ENCODE measurements around the gene INSM2.

The INSM2 gene

DNA sequence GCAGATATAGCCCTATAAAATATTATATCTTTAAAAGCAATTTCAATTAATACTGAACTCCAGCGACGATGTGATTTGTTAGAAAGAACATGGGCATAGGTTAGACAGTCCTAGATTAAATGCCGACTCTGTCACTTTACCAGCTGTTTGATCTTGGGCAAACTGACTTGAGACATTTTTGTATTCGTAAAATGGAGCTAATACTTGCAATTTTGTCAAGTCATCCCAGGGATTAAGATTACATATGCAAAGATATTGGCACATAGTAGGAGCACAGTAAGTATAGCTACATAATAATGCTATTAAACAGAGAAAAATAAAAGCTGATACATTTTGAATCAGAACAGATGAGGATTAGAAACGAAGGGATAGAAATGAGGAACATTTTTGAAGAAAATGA lies 9.0 kb downstream of the INSM2 start:
- no peak for DNase-seq (ENCODE audit: low spot score)

DNA sequence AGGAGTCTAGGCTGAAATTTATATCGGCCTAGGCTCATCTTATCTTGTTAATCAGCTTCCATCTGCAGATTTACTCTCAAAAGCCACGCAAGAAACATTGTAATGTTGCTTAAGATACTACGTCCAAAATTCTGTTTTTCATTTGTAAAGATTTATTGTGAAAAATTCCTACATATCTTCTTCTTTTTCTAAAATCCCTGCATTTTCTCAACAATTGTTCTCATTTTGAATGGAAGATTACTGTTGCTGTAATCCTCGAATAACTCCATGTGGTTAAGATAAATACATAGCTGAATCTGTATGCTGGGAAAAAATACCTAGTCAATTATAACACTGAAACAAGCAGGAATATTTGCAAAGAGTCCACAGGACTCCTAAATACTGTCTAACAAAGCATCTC lies 15.6 kb downstream of the INSM2 start:
- no peak for DNase-seq (ENCODE audit: low spot score)

DNA sequence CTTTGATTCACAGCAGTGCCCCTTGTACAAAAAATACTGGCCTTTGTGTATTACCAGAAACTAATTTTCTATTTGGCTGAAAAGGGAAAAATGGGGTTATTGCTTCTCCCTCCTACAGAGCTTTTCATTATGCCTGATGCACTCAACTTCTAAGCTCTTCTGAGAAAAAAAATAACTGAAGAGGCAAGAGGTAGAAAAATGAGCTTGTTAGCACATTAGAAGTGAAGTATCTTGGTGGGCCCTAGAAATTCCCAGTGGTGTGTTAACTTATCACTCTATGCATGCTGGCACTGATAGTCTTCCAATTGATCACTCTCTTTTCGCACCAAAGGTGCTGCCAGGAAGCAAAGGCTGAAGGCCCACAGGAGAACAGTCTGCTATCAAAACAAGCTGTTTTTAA lies 17.1 kb downstream of the INSM2 start:
- no peak for DNase-seq (ENCODE audit: low spot score)

DNA sequence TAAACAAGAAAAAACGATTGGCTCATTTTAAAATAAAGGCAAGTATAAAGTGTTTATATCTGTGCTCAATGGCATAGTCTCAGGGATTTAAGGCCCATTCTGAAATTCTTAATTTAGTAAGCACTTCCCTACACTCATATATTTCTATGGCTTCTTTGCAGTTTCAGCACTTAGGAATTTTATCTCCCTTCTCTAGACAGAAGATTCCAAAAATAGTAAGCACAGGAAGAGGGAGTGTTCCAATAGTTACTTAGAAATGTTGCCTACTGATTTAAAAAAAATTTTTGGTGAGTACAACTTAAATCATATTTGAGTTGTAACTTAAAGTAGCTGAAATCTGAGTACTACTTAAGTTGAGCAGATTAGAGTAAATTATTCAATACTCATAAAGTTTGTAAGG lies 19.8 kb downstream of the INSM2 start:
- DNase-seq (ENCODE audit: low spot score), result peak; percentile 15

DNA sequence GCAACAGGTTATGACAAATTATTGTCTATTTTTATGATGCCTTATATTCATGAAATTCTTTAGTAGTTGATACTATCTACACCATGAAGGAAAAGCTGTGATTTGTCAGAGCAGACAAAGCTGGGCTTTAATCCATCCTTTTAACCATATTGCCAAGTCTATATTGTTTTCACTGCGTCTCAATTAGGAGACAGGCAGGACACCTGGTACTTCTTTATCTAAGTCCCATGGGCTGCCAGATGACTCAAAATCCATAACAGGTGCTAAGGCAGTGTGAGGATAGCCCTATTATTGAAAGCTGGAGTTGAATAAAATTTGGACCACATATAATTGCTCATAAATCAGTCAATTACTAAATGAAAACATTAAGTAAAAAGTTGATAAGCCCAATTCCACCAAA lies 22.6 kb downstream of the INSM2 start:
- no peak for DNase-seq (ENCODE audit: low spot score)

DNA sequence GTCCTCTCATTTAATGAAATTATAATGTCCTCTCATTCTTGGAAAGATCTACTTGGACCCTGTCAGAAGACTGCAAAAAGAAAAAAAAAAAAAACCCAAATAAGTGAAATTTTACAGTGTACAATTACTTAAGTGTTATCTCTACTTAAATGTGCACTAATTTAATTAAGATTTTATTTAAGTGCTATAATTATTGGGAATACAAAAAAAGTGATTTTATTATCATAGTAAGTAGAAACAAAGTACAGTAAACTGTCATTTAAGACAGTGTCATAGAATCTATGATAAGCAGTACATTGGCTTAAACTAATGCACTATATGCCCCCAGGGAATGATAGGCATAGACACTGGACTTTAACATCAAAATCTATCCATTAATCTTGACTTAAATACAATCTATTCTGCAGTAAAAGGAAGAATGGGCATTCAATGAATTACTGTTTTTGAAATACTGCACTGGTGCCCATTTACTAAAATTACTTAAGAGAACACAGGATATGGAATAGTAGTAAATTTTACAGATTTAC lies 23.3 kb downstream of the INSM2 start:
- no peak for DNase-seq (ENCODE audit: low spot score)

DNA sequence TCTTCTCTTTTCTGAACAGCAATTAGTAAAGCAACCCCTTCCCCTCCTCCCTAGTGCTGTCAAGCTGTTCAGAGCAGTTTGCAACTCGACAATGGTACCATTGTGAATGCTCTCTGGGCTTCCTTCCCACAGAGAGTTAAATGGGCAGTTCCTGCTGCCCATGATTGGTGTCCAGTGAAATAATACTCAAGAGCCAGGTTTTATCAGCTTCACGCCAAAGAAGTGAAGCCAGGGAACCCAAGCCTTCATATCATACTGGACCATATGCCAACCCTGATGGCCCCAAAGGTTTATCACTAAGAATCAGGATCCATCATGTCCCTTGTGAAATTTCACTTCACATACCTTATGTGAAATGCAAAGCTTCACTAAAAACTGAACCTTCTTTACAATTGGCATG lies 24.7 kb downstream of the INSM2 start:
- DNase-seq (ENCODE audit: low spot score), result no peak

DNA sequence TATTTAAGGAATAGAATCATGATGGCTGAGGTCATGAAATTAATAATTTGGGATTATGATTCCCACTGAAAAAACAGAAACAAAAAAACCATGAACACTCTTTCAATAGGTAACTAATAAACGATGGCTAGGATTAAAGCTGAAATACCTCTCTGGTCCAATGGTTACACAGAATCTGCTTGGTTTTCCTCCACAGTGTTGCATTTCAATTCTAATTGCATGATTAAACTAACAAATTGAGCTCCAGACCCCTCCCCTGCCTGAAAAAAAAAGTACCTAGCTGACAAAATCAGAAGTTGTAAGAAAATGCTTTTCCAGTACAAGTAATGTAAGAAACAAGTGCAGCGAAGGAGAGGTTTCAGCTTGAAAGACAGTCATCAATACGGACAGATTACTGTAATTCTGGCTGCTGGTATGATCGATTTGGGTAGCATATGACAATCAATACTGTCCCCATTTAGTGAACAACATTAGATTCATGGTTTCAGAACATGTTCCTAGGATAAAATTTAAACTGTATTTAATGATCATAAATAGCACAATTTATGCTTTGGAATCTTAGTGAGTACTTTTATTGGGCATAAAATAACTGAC lies 32.0 kb downstream of the INSM2 start:
- no peak for DNase-seq (ENCODE audit: low spot score)

DNA sequence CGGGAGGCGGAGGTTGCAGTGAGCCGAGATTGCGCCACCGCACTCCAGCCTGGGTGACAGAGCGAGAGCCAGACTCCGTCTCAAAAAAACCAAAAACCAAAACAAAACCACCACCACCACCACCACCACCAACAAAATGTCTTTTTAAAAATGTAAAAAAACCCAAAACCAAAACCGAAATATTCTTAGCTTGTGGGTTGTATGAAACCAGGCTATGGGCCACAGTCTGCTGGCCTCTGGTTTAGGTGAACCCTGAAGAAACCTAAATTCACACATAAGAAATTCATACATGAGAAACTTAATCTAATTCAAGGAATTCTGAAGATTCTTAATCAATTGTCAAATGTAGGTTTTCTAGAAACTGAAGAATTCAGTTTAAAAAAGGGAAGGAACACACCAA lies 37.6 kb downstream of the INSM2 start:
- DNase-seq (ENCODE audit: low spot score), result no peak

DNA sequence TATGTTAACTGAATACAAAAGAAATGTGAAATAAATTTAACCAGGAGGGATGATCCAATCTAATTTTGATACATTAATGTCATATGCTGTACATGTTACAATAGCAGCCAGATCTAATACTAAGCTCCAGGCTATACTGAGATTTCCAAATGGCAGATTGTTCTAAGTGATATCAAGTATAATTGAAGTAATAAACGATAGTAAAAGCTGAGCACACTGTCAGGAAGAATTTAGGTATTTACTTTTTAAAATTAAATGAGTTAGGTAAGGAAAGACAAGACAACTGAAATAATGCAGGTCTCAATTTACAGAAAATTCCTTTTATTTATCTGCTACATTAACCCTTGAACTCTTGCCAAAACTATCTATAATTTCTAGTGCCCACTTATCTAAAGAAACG lies 39.9 kb downstream of the INSM2 start:
- no peak for DNase-seq (ENCODE audit: low spot score)

DNA sequence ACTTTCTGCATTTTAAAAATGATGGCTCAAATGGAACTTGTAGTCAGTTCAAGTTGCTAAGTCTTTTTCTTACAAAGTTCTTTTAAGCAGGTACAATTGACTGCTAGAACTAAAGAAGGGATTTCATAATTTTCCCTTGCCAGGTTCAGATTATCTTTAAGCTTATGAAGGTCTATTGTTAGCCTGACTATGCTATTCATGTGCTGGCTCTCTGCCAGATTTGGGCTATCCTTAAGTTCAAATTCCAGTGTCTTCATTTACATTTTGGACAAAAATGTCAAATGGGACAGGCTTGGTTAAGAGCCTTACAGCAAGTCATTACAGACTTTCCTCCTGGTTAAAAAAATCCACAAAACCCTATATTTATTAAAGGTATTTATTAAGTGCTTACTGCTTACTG lies 42.3 kb downstream of the INSM2 start:
- no peak for DNase-seq (ENCODE audit: low spot score)

DNA sequence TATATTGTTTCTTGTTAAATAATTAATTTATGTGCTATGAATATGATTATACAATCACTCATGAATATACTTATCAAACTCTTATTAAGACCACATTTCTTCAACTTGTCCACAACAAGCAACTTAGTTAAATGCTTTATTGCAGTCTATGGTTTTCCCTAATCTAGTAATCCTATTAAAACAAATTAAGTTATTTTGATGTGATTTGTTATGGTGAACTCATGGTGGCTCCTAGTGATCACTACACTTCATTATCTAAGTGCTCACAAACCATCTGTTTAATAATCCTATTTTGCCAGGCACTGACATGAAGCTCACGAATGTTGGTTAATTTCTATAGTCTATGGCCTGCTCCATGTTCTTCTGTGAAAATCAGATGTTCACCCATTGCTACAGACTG lies 42.9 kb downstream of the INSM2 start:
- no peak for DNase-seq (ENCODE audit: low spot score)

DNA sequence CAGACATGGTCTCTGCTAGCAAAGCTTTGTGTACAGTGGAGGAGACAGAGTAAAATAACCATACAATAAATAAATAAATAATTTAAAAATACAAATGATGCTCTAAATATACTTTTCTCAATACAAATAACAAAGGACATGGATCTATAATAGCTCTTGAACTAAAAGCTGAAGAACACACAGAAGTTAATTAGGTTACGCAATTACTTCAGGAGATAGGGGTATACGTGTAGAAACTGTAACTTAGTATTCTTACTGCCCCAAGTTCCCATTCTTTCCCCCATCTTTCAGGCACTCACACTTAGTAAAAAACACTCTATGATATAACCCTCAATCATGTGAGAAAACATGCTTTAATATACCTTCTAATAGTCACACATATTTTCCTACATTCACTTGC lies 44.2 kb downstream of the INSM2 start:
- no peak for DNase-seq (ENCODE audit: low spot score)

DNA sequence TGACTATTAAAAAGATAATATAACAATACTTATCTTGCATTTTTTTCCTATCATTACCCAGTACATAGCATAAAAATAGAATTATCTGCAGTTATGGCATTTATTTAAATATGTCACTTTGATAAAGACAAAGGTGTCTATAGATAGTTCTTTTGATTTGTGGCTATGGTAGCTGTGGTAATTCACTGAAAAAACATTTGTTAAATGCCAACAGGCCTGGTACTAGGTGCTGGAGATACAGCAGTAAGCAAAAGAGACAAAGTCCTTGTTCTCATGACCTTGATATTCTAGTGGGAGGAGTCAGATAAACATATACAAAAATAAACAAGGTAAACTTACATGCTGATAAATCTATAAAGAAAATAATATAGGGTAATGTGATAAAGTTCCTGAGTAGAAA lies 44.7 kb downstream of the INSM2 start:
- no peak for DNase-seq (ENCODE audit: low spot score)
